ENCODE data around the gene PPFIA4.

The PPFIA4 gene

GRCh38 chr1:203034422-203035110 is 8.3 kb downstream of the PPFIA4 start:
- Histone ChIP-seq H3K27ac (ENCODE audit: insufficient read depth, low read depth, low read length, poor library complexity, severe bottlenecking) (no peak overlapping the region), H3K4me3 (ENCODE audit: insufficient read depth, low read depth, low read length) (no peak overlapping the region), H3K36me3 (ENCODE audit: control insufficient read depth, insufficient read depth, low read length) (no peaks in the 10 kb centered on the region), H3K9me3 (ENCODE audit: control insufficient read depth, low read length) (no peaks in the 10 kb centered on the region), H3K27me3 (ENCODE audit: control insufficient read depth, insufficient read depth, low read length, poor library complexity, severe bottlenecking) (no peaks in the 10 kb centered on the region), H3K4me1 (ENCODE audit: control insufficient read depth, insufficient read depth, low read length) (no peaks in the 10 kb centered on the region)
- WGBS, 2 experiments: 90% methylated on average over 9 to 10 of the region's 10 CpGs

GRCh38 chr1:203035111-203036000 is 9.1 kb downstream of the PPFIA4 start:
- no peaks in the 10 kb centered on the region for H3K4me1 ChIP-seq (ENCODE audit: control insufficient read depth, insufficient read depth, low read length)
- no peaks in the 10 kb centered on the region for H3K27me3 ChIP-seq (ENCODE audit: control insufficient read depth, insufficient read depth, low read length, poor library complexity, severe bottlenecking)
- no peak overlapping the region for H3K4me3 ChIP-seq (ENCODE audit: insufficient read depth, low read depth, low read length)
- no peak overlapping the region for H3K27ac ChIP-seq (ENCODE audit: insufficient read depth, low read depth, low read length, poor library complexity, severe bottlenecking)
- WGBS, 2 experiments: 75% methylated on average over 15 of the region's 15 CpGs
- H3K36me3 ChIP-seq (ENCODE audit: control insufficient read depth, insufficient read depth, low read length): no peaks in the 10 kb centered on the region
- H3K9me3 ChIP-seq (ENCODE audit: control insufficient read depth, low read length): no peaks in the 10 kb centered on the region

- no peaks in the 10 kb centered on the region for H3K9me3 ChIP-seq (ENCODE audit: control insufficient read depth, low read length)
- H3K4me3 ChIP-seq (ENCODE audit: insufficient read depth, low read depth, low read length): no peak overlapping the region
- no peaks in the 10 kb centered on the region for H3K27me3 ChIP-seq (ENCODE audit: control insufficient read depth, insufficient read depth, low read length, poor library complexity, severe bottlenecking)
- no peaks in the 10 kb centered on the region for H3K4me1 ChIP-seq (ENCODE audit: control insufficient read depth, insufficient read depth, low read length)
- WGBS, 2 experiments: 68 to 81% methylated on average over 4 of the region's 4 CpGs
- no peaks in the 10 kb centered on the region for H3K36me3 ChIP-seq (ENCODE audit: control insufficient read depth, insufficient read depth, low read length)
- no peak overlapping the region for H3K27ac ChIP-seq (ENCODE audit: insufficient read depth, low read depth, low read length, poor library complexity, severe bottlenecking)
Measured at GRCh38 chr1:203036135-203036534, 9.8 kb downstream of the PPFIA4 start.

GRCh38 chr1:203036537-203036936 is 10.2 kb downstream of the PPFIA4 start:
- Histone ChIP-seq H3K36me3 (ENCODE audit: control insufficient read depth, insufficient read depth, low read length) (no peaks in the 10 kb centered on the region), H3K27me3 (ENCODE audit: control insufficient read depth, insufficient read depth, low read length, poor library complexity, severe bottlenecking) (no peaks in the 10 kb centered on the region), H3K27ac (ENCODE audit: insufficient read depth, low read depth, low read length, poor library complexity, severe bottlenecking) (no peak overlapping the region), H3K9me3 (ENCODE audit: control insufficient read depth, low read length) (no peaks in the 10 kb centered on the region), H3K4me3 (ENCODE audit: insufficient read depth, low read depth, low read length) (no peak overlapping the region), H3K4me1 (ENCODE audit: control insufficient read depth, insufficient read depth, low read length) (no peaks in the 10 kb centered on the region)
- WGBS, 2 experiments: 30 to 40% methylated on average over 2 of the region's 2 CpGs

GRCh38 chr1:203037509-203038190 is 11.4 kb downstream of the PPFIA4 start:
- Histone ChIP-seq H3K4me1 (ENCODE audit: control insufficient read depth, insufficient read depth, low read length) (no peaks in the 10 kb centered on the region), H3K36me3 (ENCODE audit: control insufficient read depth, insufficient read depth, low read length) (no peaks in the 10 kb centered on the region), H3K4me3 (ENCODE audit: insufficient read depth, low read depth, low read length) (no peak overlapping the region), H3K27me3 (ENCODE audit: control insufficient read depth, insufficient read depth, low read length, poor library complexity, severe bottlenecking) (no peaks in the 10 kb centered on the region), H3K27ac (ENCODE audit: insufficient read depth, low read depth, low read length, poor library complexity, severe bottlenecking) (no peak overlapping the region), H3K9me3 (ENCODE audit: control insufficient read depth, low read length) (no peaks in the 10 kb centered on the region)
- WGBS, 2 experiments: 87 to 90% methylated on average over 10 of the region's 10 CpGs

- no peaks in the 10 kb centered on the region for H3K27me3 ChIP-seq (ENCODE audit: control insufficient read depth, insufficient read depth, low read length, poor library complexity, severe bottlenecking)
Measured at GRCh38 chr1:203038217-203038741, 12.0 kb downstream of the PPFIA4 start.

GRCh38 chr1:203038891-203039608 is 12.8 kb downstream of the PPFIA4 start:
- WGBS, 2 experiments: 66 to 69% methylated on average over 22 of the region's 22 CpGs
- H3K36me3 ChIP-seq (ENCODE audit: control insufficient read depth, insufficient read depth, low read length): no peaks in the 10 kb centered on the region
- no peaks in the 10 kb centered on the region for H3K27me3 ChIP-seq (ENCODE audit: control insufficient read depth, insufficient read depth, low read length, poor library complexity, severe bottlenecking)
- no peak overlapping the region for H3K27ac ChIP-seq (ENCODE audit: insufficient read depth, low read depth, low read length, poor library complexity, severe bottlenecking)
- H3K9me3 ChIP-seq (ENCODE audit: control insufficient read depth, low read length): no peaks in the 10 kb centered on the region
- no peaks in the 10 kb centered on the region for H3K4me1 ChIP-seq (ENCODE audit: control insufficient read depth, insufficient read depth, low read length)
- H3K4me3 ChIP-seq (ENCODE audit: insufficient read depth, low read depth, low read length): no peak overlapping the region

More at GRCh38 chr1:203038217-203038741, 12.0 kb downstream of the PPFIA4 start:
- Histone ChIP-seq H3K4me3 (ENCODE audit: insufficient read depth, low read depth, low read length) (no peak overlapping the region), H3K36me3 (ENCODE audit: control insufficient read depth, insufficient read depth, low read length) (no peaks in the 10 kb centered on the region), H3K9me3 (ENCODE audit: control insufficient read depth, low read length) (no peaks in the 10 kb centered on the region), H3K4me1 (ENCODE audit: control insufficient read depth, insufficient read depth, low read length) (no peaks in the 10 kb centered on the region), H3K27ac (ENCODE audit: insufficient read depth, low read depth, low read length, poor library complexity, severe bottlenecking) (no peak overlapping the region)
- WGBS, 2 experiments: 86 to 89% methylated on average over 9 of the region's 9 CpGs

- Histone ChIP-seq H3K27me3 (ENCODE audit: control insufficient read depth, insufficient read depth, low read length, poor library complexity, severe bottlenecking) (no peaks in the 10 kb centered on the region), H3K4me3 (ENCODE audit: insufficient read depth, low read depth, low read length) (no peak overlapping the region), H3K27ac (ENCODE audit: insufficient read depth, low read depth, low read length, poor library complexity, severe bottlenecking) (no peak overlapping the region), H3K9me3 (ENCODE audit: control insufficient read depth, low read length) (no peaks in the 10 kb centered on the region), H3K36me3 (ENCODE audit: control insufficient read depth, insufficient read depth, low read length) (no peaks in the 10 kb centered on the region), H3K4me1 (ENCODE audit: control insufficient read depth, insufficient read depth, low read length) (peaks cover 4% of the 10 kb centered on the region)
- WGBS, 2 experiments: 59 to 60% methylated on average over 11 of the region's 11 CpGs
Measured at GRCh38 chr1:203039609-203040512, 13.6 kb downstream of the PPFIA4 start.

All from ectodermal cell (in vitro differentiated cells).